HG03521 (cell line): ENCODE measurements around the gene PDLIM4.

ENCODE experiments used
- ATAC-seq: cut with Tn5 transposase; IDR thresholded peaks from one replicate; pipeline ENCODE4 v1.9.1; 2021; ENCODE audit warnings: mild to moderate bottlenecking, moderate library complexity; ENCODE audit not compliant: unreplicated experiment

Gene PDLIM4

DNA sequence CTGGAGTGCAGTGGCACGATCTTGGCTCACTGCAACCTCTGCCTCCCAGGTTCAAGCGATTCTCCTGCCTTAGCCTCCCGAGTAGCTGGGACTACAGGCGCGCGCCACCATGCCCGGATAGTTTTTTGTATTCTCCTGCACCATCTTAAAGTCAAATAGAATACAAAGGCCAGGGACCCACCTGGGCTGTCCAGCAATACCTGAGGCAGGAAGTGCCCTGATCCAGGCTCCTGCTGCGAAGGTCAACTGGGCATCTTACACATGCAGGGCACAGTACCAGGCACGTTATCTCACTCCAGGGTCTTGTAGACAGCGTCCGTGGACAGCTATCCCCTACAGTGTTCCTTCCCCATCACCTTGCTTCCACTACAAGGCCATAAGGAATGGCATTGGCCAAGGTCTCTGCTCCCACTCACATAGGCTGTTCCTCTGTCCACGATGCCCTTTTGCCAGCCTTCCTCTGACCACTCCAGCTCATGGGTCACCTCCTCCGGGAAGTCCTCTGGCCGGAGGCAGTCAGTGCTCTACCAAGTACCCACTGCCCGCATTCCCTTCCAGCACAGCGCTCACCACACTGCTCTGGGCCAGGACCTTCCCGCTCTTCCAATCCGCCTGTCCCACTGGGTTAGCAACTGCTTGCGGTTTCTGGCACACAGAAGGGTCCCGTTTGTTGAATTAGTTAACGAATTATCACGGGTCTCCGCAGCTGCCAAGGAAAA is 30.8 kb upstream of the PDLIM4 start:
- no peak for ATAC-seq

DNA sequence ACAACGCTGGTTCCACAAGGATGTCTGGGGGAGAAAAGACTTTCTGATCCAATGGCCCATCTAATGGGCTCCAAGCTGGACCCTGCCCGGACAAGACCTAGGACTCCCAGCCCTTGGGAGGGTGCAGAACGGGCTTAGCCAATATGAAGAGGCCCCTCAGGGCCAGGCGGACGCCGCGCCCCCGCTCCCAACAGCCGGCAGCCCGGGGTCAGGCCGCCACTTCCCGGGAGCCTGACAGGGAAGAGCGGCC is 30.3 kb upstream of the PDLIM4 start:
- no peak for ATAC-seq

DNA sequence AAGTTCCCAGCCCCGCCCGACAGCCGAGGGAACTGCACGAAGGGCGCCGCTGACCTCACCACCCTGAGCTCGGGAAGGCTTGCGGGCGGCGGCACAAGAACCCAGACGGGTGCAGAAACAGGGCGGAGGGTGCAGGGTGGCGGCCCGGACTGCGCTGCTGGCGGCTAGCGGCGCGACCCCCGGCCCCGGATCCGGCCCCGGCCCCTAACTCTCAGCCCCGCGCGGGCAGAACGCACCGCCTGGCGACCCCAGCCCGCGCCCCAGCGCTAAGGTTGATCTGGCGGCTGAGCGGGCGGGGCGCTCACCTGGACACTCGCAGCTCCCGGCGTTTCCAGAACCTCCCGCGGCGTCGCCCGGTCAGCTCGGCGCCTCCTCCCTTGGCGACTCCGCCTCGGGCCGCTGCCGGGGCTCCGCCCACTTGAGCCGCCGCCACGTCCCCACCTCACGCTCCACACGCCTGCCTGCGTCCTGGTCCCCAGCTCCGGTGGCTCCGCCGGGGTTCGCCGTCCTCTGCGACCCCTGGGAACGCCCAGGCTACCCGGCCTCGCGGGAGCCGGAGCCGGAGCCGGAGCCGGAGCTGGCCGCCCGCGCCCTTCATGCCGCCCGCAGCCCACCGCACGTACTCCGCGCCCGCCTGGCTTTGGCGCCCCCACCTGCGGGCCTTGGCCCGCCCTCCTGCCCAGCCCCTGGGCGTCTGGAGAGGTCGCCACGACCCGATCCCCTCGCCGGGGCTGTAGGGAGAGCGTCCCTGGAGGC is 29.8 kb upstream of the PDLIM4 start, which contains the start of gene P4HA2:
Gene P4HA2, minus strand, starts transcription at position 369 of the 756 bp plus-strand sequence. CDS start 9,227 bp downstream, outside the sequence.
- peak; percentile 91 for ATAC-seq

DNA sequence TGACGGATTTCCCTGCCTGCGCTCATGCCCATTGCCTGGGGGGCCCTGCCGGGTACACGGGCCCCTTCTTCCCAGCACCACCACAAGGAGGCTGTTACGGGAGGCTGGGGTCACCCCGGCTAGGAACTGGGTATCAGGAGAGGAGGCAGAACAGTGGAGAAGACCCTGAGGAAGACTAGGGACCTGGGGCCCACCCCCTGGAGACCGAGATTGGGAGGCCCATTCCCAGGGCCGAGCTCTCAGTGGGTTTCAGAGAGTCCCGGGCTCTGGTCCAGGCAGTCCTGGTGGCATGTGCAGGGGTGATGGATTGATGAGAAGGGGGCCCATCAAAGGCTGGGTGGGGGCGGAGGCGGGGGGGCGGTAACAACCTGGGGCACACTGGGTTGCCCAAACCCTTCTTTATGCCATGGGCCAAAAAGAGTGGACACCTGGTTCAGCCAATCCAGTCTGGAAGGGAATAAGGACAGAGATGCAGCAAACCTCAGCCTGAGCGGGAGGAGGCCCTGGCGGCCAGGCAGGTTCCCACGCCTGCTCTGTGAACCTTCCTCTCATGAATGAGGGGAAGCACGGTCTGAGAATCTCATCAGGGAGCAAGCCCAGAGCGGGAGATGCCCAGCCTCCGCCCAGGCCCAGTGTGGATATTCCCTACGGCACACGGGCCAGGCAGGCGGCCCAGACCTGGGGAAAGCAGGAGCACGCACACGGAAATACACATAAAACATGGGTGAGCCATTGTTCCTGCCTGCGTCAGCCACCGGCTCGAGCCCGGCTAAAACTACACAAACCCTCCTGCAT is 29.1 kb upstream of the PDLIM4 start:
- ATAC-seq: no peak

DNA sequence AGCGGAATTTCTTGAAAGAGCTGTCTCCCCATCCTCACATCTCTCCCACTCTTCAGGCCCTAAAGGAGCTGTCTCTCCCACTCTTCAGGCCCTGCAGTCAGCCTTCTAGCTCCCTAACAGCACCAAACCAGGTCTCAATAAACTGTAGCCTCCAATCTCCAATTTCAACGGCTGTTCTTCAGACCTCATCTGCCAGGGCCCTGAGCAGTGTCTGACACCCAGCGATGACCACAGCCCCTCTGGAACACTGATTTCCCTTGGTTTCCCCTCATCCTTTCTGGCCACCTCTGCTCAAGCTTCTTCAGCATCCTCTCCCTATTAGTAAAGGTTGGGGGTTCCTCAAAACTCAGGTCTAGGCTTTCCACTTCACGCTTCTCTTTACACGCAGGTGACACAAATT is 28.3 kb upstream of the PDLIM4 start:
- no peak for ATAC-seq

DNA sequence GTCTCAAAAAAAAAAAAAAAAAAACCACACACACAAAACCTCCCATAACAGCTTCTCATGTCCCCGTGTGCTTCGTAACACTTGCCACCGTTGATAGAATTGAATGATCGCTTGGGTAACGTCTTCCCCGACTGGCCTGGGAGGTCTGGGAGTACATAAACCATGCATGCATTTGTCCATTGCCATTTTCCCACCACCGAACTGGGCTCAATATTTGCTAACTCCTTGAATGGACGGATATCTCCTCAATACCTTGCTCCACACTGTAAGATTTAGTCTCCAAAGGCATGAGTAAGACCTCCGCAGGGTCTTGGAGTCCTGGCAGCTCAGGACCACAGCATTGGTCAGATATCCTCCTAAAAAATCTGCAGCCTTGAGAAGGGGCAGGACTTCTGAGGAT is 26.6 kb upstream of the PDLIM4 start:
- no peak for ATAC-seq

DNA sequence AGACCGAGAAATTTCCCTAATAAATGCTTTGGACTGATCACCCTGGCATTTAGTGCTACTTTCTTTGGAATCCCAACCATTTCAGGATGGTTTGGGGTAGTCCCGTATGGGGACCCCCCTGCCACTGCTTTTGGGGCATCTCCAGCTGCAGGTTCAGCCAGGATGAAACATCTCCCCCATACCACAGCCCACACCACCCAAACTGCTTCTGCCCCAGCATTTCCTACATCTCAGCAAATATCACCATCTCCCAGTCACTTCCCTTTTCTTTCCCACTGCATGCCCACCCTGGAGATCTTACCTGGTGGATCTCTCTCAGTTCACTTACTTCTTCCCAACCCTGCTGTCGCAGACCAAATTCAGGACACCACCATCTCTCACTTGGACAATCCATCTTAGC is 25.0 kb upstream of the PDLIM4 start:
- ATAC-seq: no peak

DNA sequence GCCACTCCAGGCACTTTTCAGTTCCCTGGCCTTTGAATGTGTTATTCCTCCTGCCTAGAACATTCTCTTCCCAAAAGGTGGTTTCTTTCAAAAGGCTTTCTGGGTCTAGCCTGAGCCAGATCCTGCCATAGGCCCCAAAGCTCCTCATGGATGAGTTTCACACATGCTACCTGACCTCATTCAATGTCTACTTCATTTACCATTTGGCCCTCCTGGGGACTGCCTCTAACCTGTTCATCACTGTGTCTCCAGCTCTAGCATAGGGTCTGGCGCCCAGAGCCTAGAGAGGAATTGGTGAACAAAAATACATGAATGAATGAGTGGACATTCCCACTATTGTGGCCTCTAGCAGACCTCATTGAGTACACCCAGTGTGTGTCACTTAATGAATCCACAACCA is 24.4 kb upstream of the PDLIM4 start:
- ATAC-seq: no peak

DNA sequence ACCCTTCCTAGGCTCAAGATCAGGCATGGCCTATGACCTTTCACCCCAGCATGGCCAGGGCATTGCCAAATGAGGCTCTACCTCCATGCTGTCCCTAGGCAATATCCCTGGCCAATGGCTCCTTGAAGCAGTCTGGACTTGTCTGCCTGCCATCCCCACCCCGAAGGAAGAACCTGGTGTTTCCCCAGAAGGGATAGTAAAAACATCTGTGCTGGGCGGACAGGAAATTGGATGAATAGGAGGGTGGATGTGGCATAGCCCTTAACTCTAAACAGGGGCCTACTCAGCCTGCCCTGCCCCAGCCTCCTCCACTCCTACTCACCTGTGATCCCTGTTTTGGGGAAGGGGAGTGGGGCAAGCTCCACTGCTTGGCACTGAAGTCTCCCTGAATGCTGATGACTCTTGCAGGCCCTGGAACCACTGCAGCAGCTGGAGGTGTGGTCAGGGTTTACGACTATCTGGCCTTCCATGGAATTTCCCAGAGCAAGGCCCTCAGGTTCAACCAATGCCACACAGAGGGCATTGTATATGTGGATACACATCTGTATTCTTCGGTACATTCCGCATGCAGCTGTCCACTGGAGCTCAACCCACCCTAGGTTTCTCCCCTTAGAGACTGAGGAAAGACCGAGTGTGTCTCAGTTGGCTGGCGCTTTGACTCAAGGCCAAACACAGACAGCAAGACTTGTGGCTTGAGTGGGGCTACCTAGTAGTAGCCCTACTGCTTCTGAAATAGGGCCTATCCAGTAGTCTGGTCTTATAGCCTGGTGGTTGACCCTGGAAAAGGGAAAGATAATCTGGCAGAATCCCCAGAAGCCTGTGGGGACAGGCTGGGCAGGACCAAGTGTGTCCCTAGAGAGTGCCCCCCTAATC is 23.4 kb upstream of the PDLIM4 start:
- ATAC-seq: no peak

DNA sequence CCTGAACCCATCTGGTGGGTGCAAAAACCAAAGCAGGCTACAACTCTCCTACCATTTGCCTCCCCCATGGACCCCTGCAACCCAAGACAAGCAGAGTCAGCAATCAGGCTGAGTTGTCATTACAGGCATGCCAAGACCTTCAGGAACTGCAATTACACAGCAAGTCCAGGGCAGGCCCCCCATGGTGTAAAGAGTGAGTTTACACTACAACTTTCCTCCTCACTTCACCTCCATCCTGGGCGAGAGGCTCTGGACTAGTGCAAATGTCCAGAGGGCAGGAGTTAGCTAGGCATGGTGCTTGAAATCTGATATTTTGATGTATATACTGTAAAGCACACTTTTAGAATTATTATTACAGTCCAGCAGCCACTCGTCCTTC is 22.8 kb upstream of the PDLIM4 start:
- no peak for ATAC-seq

DNA sequence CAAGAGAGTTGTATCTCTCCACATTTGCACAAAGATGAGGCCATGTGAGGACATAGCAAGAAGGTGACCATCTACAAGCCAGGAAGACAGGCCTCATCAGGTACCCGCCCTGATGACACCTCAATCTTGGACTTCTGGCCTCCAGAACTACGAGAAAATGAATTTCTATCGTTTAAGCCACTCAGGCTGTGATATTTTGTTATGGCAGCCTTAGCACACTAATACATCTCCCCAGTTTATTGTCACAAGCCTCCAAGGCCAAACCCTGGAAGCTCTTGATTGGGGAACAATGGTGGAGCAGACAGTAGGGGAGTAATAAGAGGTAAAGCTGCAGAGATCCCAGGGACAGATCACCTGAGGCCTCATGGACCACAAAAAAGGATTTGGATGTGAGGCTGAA is 22.2 kb upstream of the PDLIM4 start:
- no peak for ATAC-seq

DNA sequence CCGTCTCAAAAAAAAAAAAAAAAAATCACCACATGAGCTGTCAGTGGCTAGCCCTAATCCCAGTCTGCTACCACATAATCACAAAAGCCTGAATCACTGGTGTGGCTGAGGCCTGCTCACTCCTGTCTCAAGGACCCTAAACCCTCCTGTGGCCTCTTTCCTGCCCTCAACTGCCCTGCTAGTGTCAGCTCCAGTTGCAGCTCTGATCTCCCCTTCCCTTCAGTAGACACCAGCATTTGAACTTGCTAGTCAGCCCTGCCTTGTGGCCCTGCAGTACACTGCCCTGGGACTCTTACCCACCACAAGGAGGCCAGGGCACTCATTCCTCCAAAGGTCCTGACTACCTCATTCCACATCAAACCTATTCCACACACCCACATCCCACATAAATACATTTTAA is 20.4 kb upstream of the PDLIM4 start:
- no peak for ATAC-seq

DNA sequence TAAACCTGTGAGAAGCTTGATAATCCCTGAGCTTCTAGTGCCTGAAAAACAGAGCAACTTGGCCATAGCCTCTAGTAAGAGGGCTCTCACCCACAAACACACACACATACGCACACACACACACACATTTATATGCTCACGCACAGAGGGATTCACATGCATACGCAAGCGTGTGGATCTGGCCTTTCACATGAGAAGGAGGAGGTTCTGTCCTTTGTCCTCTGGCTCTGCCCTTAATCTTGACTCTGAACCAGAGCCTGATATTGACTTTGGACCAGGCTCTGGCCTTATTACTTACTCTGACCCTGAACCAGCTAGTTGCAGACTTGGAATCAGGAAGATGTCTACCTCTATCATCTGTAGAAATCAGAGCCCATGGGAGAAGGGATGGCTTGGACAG is 19.8 kb upstream of the PDLIM4 start:
- ATAC-seq: no peak

DNA sequence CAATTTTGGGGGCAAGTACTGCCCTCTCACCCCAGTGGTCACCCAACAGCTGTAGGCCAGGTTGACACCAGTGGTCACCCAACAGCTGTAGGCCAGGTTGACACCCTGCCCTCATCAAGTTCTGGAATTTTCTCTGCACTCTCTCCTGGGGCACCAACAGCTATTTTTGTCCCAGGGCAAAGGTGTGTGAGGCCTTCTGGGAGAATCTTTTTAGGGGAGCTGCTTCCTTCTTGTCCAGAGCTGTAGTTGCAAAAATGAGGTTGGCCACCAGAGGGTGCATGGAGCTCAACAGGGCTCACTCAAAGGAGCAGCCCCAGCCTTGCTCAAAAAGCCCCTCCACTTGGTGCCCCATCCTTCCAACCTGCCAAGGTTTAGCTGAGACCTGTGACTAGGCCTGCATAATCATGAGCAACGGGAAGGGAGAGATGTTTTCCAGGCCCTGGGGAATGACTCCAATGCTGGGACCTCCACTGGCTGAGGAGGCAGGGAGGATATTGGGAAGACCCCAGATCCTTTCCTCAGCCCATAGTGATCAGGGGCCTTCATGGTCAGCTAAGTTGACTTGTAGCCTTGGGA is 19.2 kb upstream of the PDLIM4 start:
- ATAC-seq: no peak

DNA sequence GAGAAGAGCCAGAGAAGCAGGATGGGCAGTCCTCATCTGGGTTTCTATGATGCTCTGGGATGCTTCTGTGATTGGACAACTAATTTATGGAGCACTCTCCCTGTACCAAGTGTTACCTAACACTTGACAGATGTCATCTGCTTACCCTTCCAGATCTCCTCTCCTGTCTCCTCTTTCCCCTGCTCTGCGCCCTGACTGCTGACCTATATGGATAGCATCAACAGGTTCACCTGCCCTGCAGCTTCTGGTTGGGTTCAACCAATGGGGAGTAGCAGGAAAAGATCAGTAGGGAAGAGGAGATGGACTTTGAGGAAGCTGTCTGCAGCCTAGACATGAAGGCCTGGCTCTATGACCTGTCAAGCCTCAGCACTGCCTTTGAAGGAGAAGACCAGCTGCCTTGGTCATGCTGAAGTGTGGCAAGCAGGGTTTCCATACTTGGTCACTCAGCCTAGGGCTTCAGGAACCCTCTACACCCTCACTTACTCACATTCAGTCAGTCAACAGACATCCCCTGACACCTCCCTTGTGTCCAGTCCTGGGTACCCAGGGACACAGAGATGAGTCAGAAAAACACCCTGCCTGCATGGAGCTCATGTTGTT is 18.5 kb upstream of the PDLIM4 start:
- ATAC-seq: no peak

DNA sequence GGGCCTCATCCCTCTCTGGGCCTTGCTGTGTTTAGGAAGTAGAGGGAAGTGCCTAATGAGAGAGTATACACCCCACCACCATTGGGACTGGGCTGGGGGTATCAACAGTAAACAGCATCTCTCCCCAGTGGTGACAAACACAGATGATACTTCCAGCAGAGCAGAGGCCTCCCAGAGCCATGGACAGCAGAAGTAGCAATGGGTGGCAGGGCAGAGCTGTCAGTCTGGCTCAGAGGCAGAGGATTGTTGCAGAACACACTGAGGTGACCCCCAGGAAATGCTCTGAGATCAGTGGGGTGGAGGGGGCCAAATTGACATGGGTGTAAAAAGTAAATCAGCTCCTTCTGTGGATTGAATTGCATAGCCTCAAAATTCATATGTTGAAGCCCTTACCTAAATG is 17.7 kb upstream of the PDLIM4 start:
- ATAC-seq: no peak

DNA sequence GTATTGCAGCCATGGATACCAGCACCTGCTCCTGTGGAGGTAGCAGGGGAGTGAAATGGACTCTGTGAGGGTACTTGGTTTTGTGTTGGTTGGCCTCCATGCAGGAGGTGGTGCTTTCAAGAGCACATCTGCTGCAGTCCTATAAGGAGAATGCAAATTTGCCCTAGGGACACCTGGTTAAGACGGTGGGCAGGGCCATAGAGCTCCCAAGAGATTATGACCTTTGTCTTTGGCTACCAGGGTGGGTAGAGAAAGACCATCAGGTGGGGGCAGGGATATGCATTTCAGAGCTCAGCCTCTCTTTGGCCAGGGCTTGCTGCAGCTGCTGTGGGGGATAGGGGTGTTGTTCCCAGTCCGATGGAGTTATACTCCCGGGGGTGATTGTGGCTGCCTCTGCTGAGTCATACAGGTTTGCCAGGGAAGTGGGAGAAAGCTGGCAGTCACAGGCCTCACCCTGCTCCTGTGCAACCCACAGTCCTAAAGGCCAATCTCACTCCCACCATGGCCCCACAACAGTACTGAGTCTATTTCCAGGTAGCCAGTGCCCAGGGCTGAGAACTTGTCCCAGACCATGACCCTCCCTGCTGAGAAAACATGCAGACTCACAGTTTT is 14.0 kb upstream of the PDLIM4 start:
- no peak for ATAC-seq

DNA sequence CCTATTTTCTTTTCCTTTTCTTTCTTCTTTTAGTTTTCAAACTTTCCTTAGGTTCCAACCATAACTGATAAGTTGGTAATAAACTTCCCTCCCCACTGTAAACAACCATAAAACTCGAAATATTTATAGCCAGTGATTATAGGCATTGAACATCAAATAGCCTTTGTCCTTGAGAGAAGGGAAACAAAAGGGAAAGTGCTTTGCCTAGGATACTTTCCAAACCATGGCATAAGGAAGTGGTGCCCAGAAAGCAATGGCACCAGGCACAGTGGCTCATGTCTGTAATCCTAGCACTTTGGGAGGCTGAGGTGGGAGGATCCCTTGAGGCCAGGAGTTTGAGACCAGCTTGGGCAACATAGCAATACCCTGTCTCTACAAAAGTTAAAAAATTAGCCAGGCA is 11.9 kb upstream of the PDLIM4 start:
- no peak for ATAC-seq

DNA sequence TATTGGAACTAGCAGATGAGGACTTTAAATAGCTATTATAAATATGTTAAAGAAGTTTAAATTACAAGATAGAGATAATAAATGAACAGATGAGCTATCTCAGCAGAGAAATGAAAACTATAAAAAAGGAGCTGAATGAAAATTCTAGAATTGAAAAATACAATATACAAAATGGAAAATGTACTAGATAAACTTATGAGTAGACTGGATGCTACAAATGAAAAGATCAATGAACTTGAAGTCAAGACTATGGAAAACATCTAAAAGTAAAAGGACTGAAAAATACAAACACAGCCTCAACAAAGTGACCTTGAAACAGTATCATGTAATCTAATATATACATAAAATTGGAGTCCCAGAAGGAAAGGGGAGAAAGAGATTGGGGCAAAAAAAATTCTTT is 10.7 kb upstream of the PDLIM4 start:
- ATAC-seq: no peak

DNA sequence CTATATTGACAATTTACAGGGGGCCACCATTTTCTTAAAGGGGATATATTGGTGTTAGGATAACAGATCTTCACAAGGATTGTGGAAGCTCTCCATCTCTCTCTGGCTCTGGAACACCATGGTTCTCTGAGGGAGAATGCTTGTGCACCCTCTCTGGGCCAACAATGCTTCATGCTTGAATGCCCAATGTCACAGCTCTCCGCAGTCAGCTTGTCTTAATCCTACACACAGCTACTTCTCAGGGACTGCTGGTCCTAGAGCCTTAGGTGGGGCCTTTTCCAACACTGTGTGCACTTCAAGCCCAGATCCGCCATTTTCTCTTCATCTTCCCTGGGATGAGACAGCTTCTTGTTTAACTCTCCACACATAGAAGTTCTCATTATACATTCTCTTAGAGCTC is 6.9 kb upstream of the PDLIM4 start:
- no peak for ATAC-seq
